Fibroblast of lung (primary cell): ENCODE data around the gene GINM1.

ENCODE experiments used
- CTCF ChIP-seq, 2 donors: IDR thresholded peaks in 1 of 2; conservative IDR thresholded peaks in 1 of 2; 1 replicate in 1 of 2; 2 replicates in 1 of 2; pipeline ENCODE4 v1.5.1; 2011 to 2012; ENCODE audit warnings: low read length in 2 of 2, control low read depth in 1 of 2, inconsistent platforms in 1 of 2, low read depth in 1 of 2, mild to moderate bottlenecking in 1 of 2
- EZH2 ChIP-seq: IDR thresholded peaks from 2 replicates; pipeline ENCODE4 v1.5.1; 2012; ENCODE audit warnings: low read length, control low read depth, mild to moderate bottlenecking; ENCODE audit errors: missing control alignments

GRCh38 chr6:149628875-149629510 is 62.8 kb downstream of the GINM1 start:
- TF ChIP-seq EZH2, result no peak
- TF ChIP-seq CTCF (conservative IDR thresholded peaks at IDR 0.05 in 1 of 2, IDR thresholded peaks at IDR 0.05 in 1 of 2; ENCODE audit: low read depth in 1 of 2, low read length in 2 of 2), result no peak
